Measurements from ENCODE around the gene PPRC1. TPM values are rescaled to one million over a fixed set of nuclear protein-coding genes. Genes with fewer than 3 reads are reported as not detected.

PPRC1 gene
- total and polyA plus RNA-seq, 2 donors (not counting 1 experiment from before 2014, with no cell fraction given): 23.3 to 36.3 TPM

DNA sequence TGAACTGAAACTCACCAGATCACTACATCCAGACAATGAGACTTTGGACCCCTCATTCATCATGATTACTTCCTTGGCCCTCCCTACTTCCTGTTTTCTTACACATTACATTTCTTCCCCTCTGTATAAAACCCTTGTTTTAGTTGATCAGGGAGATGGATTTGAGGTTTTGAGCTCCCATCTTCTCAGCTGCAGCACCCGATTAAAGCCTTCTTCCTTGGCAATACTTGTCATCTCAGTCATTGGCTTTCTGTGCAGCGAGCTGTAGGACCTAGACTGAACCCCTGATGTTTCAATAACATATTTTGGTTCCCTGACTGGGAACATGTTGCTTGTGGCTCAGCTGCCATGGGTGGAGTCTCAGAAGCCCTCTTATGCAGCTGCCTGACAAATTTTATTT is 52.4 kb downstream of the PPRC1 start:
- no peak overlapping the region for H3K4me3 Mint-ChIP-seq
- no peak overlapping the region for H3K27ac Mint-ChIP-seq
- no peaks in the 10 kb centered on the region for H3K27me3 ChIP-seq (replicated peaks in 1 of 4; ENCODE audit: control extremely low read depth in 1 of 4, control insufficient read depth in 3 of 4, insufficient read depth in 4 of 4, low read length in 3 of 4)
- peaks cover 9% of the 10 kb centered on the region for H3K4me1 Mint-ChIP-seq
- H3K4me1 ChIP-seq (ENCODE audit: control insufficient read depth in 2 of 2, insufficient read depth in 2 of 2, low read length in 2 of 2): peaks cover 0 to 7% of the 10 kb centered on the region in 2 donors
- no peak overlapping the region for H3K9ac ChIP-seq (ENCODE audit: low read length)
- TF ChIP-seq, protein P1, sequence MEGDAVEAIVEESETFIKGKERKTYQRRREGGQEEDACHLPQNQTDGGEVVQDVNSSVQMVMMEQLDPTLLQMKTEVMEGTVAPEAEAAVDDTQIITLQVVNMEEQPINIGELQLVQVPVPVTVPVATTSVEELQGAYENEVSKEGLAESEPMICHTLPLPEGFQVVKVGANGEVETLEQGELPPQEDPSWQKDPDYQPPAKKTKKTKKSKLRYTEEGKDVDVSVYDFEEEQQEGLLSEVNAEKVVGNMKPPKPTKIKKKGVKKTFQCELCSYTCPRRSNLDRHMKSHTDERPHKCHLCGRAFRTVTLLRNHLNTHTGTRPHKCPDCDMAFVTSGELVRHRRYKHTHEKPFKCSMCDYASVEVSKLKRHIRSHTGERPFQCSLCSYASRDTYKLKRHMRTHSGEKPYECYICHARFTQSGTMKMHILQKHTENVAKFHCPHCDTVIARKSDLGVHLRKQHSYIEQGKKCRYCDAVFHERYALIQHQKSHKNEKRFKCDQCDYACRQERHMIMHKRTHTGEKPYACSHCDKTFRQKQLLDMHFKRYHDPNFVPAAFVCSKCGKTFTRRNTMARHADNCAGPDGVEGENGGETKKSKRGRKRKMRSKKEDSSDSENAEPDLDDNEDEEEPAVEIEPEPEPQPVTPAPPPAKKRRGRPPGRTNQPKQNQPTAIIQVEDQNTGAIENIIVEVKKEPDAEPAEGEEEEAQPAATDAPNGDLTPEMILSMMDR (IDR thresholded peaks at IDR 0.05): no peak
- no peak for TF ChIP-seq EZH2 (IDR thresholded peaks at IDR 0.05; ENCODE audit: borderline replicate concordance, insufficient read depth, low read depth, low read length, poor library complexity, severe bottlenecking)
- H3K4me3 ChIP-seq (ENCODE audit: control extremely low read depth in 1 of 5, extremely low read depth in 1 of 5, insufficient read depth in 1 of 5, low read depth in 2 of 5, low read length in 4 of 5): no peak overlapping the region
- no peaks in the 10 kb centered on the region for H3K36me3 ChIP-seq (replicated peaks in 1 of 2; ENCODE audit: control extremely low read depth in 1 of 2, control insufficient read depth in 1 of 2, extremely low read depth in 1 of 2, insufficient read depth in 2 of 2, low read length in 1 of 2)
- no peak for ATAC-seq (ENCODE audit: low read depth)
- peaks cover 4% of the 10 kb centered on the region for H3K27me3 Mint-ChIP-seq
- no peak overlapping the region for H3K4me2 ChIP-seq (replicated peaks; ENCODE audit: low read depth, low read length, poor library complexity, severe bottlenecking)
- H3K9me3 Mint-ChIP-seq (ENCODE audit: insufficient read depth): no peaks in the 10 kb centered on the region
- H3K9me3 ChIP-seq (ENCODE audit: control extremely low read depth in 1 of 3, control insufficient read depth in 2 of 3, insufficient read depth in 1 of 3, low read length in 2 of 3): peaks cover 0 to 3% (median 1%) of the 10 kb centered on the region in 3 donors
- H3K27ac ChIP-seq (ENCODE audit: low read length in 2 of 2): no peak overlapping the region
- intact Hi-C loops (cut with micrococcal nuclease): no loop called here
- ChIA-PET POLR2A (no interaction called here), CTCF (interaction anchor here (2.5 kb wide), 1 partner anchor 16 kb away, joined by 10 read pairs; no protein-coding TSS in a partner anchor)
- no peak for DNase-seq
- H2AFZ ChIP-seq (ENCODE audit: insufficient read depth, low read depth, low read length, poor library complexity, severe bottlenecking): no peak overlapping the region
- 75% methylated on average over 2 of the region's 2 CpGs for WGBS (ENCODE audit: insufficient coverage)
- H3K79me2 ChIP-seq (ENCODE audit: control insufficient read depth, insufficient read depth, low read length): no peaks in the 10 kb centered on the region
- H4K20me1 ChIP-seq (ENCODE audit: control insufficient read depth, insufficient read depth, low read length, poor library complexity, severe bottlenecking): no peaks in the 10 kb centered on the region

DNA sequence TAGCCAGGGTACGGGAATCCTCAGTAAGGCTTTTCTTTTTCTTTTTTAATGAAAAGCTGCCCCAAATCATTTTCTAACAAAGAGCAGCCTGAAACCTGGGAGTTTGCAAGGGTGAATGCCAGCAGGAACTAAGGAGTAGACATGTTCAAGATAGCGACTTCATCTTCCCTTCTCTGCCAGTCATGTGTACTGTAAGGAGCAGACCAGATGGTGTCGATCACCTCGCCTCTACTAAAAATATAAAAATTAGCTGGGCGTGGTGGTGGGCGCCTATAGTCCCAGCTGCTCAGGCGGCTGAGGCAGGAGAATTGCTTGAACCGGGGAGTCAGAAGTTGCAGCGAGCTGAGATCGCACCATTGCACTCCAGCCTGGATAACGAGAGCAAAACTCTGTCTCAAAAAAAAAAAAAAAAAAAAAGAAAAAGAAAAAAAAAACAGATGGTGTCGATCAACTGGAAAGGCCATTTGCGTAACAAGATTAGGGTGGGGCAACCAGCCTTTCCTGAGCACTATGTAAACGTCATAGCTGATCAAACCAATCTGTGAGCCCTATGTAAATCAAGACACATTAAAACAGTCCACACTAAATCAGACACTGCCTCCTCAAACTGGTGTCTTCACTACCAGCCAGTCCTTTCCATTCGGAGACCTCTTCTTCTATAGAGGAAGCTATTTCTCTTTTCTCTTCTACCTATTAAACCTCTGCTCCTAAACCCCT is 53.1 kb downstream of the PPRC1 start:
- Histone ChIP-seq H2AFZ (ENCODE audit: insufficient read depth, low read depth, low read length, poor library complexity, severe bottlenecking) (no peak overlapping the region), H3K9me3 (ENCODE audit: control extremely low read depth in 1 of 3, control insufficient read depth in 2 of 3, insufficient read depth in 1 of 3, low read length in 2 of 3) (peaks cover 0 to 9% (median 2%) of the 10 kb centered on the region in 3 donors), H3K4me1 (ENCODE audit: control insufficient read depth in 2 of 2, insufficient read depth in 2 of 2, low read length in 2 of 2) (peaks cover 0 to 7% of the 10 kb centered on the region in 2 donors), H3K4me3 (ENCODE audit: control extremely low read depth in 1 of 5, extremely low read depth in 1 of 5, insufficient read depth in 1 of 5, low read depth in 2 of 5, low read length in 4 of 5) (no peak overlapping the region), H3K79me2 (ENCODE audit: control insufficient read depth, insufficient read depth, low read length) (no peaks in the 10 kb centered on the region), H4K20me1 (ENCODE audit: control insufficient read depth, insufficient read depth, low read length, poor library complexity, severe bottlenecking) (no peaks in the 10 kb centered on the region), H3K36me3 (replicated peaks in 1 of 2; ENCODE audit: control extremely low read depth in 1 of 2, control insufficient read depth in 1 of 2, extremely low read depth in 1 of 2, insufficient read depth in 2 of 2, low read length in 1 of 2) (no peaks in the 10 kb centered on the region), H3K9ac (ENCODE audit: low read length) (no peak overlapping the region), H3K27ac (ENCODE audit: low read length in 2 of 2) (no peak overlapping the region), H3K27me3 (replicated peaks in 1 of 4; ENCODE audit: control extremely low read depth in 1 of 4, control insufficient read depth in 3 of 4, insufficient read depth in 4 of 4, low read length in 3 of 4) (no peaks in the 10 kb centered on the region), H3K4me2 (replicated peaks; ENCODE audit: low read depth, low read length, poor library complexity, severe bottlenecking) (no peak overlapping the region)
- peaks cover 9% of the 10 kb centered on the region for H3K4me1 Mint-ChIP-seq
- DNase-seq (peak; percentile 40), ATAC-seq (ENCODE audit: low read depth) (peak; percentile 39)
- intact Hi-C loops (cut with micrococcal nuclease): no loop called here
- no peak overlapping the region for H3K27ac Mint-ChIP-seq
- WGBS (ENCODE audit: insufficient coverage): 67% methylated on average over 8 of the region's 15 CpGs
- ChIA-PET POLR2A (interaction anchor here (0.7 kb wide), 1 partner anchor 42 kb away, joined by 8 read pairs; no protein-coding TSS in a partner anchor), CTCF (interaction anchor here (1.0 to 2.5 kb wide), 3 partner anchors 14 to 166 kb away, joined by 3 to 10 read pairs (median 3); no protein-coding TSS in a partner anchor)
- TF ChIP-seq, protein P1 (IDR thresholded peaks at IDR 0.05): no peak
- TF ChIP-seq EZH2 (IDR thresholded peaks at IDR 0.05; ENCODE audit: borderline replicate concordance, insufficient read depth, low read depth, low read length, poor library complexity, severe bottlenecking): no peak
- peaks cover 2% of the 10 kb centered on the region for H3K27me3 Mint-ChIP-seq
- H3K4me3 Mint-ChIP-seq: no peak overlapping the region
- no peaks in the 10 kb centered on the region for H3K9me3 Mint-ChIP-seq (ENCODE audit: insufficient read depth)
